ENCODE data around the gene RALGAPB.
"Not testable (repeated sequence)": the region's sequence is repeated elsewhere in the genome, so short reads cannot be mapped to it uniquely, and the experiment has no call there.

The RALGAPB gene

DNA sequence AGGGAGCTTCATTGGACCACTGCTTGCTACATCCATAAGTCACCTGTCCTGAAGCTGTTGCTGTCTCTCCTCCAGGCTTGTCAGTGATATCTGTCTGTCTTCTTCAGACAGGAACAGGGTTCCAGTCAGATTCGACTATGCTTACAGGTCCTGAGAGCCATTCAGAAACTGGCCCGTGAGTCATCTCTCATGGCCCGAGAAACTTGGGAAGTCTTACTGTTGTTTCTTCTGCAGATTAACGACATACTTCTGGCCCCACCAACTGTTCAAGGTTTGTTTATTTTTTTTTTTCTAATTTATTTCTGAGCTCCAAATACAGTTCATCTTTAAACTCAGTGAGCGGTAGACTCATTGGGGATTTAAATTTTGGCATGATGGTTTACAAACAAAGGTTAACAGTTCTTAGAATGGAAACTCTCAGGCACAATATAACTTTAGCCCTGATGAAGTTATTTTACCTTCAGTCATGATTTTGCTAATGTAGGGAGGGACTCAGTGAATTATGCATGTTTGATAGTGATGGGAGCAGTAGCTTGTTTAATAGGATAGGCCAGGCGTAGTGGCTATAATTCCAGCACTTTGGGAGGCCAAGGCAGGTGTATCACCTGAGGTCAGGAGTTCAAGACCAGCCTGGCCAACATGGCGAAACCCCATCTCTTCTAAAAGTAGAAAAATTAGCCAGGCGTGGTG lies 24.7 kb downstream of the RALGAPB start:
- DNase-seq: no peak

DNA sequence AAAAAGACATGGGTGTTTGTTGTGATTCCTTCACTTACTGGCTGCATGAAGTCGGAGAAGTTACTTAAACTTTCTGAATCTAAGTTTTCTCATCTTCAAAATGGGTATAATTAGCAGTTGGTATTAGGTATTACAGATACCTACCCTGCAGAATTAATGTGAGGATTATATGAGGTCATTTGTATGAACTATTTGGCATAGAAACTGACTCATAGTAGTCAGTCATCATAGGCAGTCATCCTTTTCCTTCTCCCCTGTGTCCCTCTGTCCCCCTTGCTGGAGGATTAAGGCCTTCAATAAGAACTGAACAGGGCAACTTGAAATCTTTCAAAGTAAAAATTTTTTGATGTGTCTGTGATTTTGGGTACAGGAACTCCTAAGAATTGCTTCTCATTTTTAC lies 26.3 kb downstream of the RALGAPB start:
- DNase-seq: no peak

DNA sequence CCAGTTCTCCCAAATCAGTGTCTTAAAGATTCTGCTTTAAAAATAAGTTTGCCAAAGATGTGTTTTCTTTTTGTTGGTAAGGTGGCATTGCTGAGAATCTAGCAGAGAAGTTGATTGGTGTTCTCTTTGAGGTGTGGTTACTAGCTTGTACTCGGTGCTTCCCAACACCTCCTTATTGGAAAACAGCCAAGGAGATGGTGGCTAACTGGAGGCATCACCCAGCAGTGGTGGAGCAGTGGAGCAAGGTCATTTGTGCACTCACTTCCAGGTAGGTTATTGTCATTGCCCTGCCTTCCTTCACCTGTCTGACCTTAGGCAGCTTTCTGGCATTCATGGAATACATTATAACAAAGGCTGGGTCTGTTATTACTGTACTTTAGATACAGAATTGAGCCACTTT lies 26.7 kb downstream of the RALGAPB start:
- no peak for DNase-seq

DNA sequence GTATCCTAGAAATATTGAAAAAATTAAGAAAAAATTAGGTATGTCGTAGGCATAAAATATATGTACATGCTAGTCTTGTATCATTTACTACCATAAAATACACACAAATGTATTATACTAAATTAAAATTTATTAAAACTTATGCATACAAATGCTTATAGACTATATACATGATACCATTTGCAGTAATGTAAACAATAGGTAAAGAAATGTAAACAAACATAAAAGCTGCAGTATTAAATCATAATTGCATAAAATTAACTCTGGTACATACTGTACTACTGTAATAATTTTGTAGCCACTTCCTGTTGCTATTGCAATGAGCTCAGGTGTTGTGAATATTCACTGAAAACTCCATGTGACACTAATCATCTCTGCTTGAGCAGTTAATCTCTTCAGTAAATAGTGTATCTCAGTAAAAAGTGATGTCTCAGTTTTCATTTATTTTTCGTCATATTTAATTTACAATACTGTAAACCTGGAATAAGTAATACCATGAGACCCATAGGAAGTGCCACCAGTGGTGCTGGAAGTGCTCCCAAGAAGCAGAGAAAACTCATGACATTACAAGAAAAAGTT lies 29.3 kb downstream of the RALGAPB start:
- DNase-seq: no peak

DNA sequence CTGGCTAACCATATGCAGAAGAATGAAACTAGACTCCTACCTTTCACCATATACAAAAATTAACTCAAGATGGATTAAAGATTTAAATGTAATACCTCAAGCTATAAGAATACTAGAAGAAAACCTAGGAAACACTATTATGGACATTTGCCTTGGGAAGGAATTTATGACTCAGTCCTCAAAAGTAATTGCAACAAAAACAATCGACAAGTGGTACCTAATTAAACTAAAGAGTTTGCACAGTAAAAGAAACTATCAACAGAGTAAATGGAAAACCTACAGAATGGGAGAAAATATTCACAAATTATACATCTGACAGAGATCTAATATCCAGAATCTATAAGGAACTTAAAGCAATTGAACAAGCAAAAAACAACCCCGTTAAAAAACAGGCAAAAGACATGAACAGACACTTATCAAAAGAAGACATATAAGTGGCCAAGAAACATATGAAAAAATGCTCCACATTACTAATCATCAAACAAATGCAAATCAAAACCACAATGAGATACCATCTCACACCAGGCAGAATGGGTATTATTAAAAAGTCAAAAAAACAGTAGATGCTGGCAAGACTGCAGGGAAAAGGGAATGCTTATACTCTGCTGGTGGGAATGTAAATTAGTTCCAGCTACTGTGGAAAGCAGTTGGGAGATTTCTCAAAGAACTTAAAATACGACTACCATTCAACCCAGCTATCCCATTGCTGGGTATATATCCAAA lies 31.9 kb downstream of the RALGAPB start:
- no peak for DNase-seq

DNA sequence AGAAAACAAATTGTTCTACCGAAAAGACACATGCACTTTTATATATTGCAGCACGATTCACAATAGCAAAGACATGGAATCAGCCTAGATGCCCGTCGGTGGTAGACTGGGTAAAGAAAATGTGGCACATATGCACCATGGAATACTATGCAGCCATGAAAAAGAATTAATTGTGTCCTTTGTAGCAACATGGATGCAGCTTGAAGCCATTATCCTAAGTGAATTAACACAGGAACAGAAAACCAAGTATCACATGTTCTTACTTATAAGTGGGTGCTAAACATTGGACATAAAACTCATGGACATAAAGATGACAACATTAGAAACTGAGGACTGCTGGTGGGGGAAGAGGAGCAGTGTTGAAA lies 32.4 kb downstream of the RALGAPB start:
- no peak for DNase-seq

DNA sequence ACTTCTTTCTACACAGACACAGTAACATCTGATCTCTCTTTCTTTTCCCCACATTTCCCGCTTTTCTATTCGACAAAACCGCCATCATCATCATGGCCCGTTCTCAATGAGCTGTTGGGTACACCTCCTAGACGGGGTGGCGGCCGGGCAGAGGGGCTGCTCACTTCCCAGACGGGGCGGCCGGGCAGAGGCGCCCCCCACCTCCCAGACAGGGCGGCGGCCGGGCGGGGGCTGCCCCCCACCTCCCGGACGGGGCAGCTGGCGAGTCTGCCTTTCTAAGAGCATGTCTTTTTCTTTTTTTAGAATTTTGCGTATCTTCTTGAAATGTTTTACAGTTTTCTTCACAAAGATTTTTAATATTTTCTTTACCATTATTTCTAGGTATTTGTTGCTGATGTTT lies 39.1 kb downstream of the RALGAPB start:
- DNase-seq: not testable (repeated sequence)

DNA sequence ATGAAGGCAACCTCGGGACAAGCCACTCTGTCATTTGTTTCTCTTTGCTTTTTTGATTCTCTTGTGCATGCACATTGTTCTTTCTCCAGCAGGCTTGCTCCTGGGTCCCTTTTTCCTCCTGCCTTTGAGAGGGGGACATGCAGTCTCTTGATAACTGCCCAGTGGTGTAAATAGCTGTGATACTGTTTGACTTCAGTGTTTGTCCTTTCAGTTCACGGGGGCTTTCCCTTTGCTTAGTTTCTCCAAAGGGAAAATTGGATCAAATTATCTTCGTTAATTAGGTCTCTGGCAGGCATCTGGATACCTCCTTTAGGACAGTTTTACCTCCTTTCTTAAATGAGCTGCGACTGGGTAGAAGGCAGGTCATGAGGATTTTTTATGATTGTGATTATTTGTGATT lies 41.5 kb downstream of the RALGAPB start:
- no peak for DNase-seq

DNA sequence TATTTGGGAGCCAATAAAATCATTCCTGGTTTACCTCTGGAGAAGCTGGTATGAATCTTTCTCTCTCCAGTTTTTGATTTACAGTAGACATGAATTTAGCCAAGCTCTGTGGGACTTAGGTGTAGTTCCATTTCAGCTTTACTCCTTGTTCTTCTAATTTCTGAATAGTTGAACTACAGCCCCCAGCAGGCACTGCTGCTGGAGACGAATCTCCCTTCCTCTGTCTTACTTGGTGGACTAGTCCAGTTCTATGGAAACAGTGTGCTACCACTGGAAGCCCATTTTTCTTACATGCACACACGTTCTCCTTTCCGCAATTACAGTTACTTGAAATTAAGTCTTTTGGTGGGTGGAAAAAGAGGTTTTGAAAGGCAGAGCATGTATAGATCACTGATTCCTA lies 42.3 kb downstream of the RALGAPB start:
- DNase-seq: no peak

DNA sequence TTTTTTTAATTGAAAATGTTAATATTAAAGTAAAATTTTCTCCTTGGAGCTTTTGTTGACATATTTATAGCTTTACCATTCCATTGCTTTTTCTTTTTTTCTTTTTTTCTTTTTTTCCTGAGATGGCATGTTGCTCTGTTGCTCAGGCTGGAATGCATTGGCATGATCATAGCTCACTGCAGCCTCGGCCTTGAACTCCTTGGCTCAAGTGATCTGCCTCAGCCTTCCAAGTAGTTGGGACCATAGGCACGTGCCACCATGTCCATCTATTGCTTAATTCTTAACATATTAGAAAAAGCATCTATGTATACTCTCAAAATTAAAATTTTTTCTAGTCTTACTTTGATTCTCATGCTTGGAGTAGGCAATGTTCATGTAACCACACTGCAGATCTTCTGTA lies 43.0 kb downstream of the RALGAPB start:
- no peak for DNase-seq

DNA sequence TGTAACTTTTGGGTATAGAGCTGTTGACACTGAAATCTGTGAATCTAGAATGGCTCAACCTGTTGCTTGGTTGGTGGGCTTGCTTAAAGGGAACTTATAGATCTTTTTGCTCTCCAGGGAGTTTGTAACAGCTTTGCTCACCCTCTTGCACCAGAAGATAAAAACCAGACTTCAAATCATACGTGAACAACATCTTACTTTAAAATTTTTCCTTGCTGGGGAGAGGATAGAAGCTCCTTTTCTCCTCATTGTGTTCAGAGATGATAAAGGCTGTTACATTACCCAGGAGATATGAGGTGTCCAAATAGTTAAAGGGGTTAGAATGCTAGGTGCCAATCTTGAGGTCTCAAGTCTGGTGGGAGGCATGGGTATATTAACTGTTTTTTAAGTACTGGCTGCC lies 46.8 kb downstream of the RALGAPB start:
- no peak for DNase-seq

DNA sequence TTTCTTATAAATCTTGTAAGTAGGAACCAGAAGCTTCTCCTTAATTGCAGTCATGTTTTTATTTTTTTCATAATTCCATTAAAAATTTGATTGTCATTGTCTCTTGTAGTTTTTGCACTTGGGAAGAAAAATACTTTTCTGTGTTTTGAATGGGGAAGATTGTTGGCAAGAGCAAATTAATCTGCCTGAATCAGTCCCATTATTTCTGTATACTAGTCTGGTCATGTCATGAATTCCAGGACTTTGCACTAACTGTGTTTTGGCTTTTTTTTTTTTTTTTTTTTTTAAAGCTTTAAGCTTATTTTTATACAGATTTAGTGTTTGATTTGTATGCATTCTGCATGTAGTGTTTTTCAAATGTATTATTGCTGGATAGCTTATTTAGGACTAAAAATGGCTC lies 47.6 kb downstream of the RALGAPB start:
- DNase-seq: no peak

DNA sequence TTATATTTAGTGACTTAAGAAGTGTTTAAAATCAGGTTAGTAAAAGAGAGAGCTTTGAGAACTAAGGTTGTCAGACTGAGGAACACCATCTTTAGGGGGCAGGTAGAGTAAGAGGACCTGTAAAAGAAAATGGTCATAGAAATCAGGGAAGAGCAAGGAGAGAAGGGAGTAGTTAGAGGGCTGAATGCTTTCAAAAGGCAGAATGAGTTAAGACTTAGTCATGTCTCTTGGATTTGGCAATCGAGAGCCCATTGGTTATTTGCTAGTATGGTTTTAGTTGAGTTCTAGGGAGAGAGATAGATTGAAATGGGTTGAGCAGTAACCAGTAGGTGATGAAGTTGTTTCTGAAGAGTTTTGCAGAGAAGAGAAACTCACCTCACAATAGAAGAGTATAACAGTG lies 51.1 kb downstream of the RALGAPB start:
- peak; percentile 29 for DNase-seq

DNA sequence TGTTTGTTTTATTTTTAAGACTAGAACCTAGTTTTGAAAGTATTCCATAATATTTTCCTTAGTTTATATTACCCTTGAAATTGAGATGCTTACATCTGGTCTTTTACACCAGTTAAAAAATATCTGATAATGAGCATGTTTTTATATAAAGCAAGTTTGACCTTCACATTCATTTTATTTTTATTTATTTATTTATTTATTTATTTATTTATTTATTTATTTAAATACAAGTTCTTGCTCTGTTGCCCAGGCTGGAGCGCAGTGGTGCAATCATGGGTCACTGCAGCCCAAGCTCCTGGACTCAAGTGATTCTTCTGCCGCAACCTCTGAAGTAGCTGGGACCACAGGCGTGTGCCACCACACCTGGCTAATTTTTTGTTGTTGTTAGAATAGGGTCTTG lies 55.5 kb downstream of the RALGAPB start:
- DNase-seq: no peak

DNA sequence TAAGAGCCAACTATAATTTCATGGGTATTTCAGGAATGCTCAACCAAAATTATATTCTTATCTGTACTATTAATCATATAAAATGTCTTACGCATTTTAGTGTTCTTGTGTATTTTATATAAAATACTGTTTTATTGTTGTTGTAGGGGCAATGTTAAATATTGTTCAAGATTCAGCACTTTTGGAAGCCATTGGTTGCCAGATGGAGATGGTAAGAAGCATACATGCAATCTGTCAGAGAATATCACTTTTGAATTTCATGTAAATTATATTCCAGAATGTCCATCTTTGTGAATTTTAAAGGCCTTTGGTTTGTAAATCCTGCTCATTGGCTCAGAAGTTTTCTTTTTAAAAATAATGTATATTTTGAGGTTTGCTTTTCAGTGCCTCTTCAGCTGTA lies 58.4 kb downstream of the RALGAPB start:
- DNase-seq: no peak

DNA sequence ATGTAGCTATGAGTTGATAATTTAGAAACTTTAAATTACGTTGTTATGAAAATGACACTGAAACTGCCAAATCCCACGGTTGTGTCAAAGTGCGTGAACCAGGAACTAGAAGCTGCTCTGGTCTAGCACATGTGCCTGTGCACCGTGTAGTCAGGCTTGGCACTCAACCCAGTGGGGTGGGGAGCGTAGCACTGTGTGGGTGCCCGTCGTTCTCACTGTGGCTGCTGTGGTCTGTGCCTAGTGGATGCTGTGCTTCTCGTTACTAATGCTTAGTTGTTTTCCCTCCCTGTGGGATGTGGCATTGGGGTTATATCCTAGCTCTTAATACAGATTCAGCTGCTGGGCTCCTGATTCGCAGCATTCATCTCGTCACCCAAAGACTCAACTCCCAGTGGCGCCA lies 62.1 kb downstream of the RALGAPB start:
- no peak for DNase-seq

DNA sequence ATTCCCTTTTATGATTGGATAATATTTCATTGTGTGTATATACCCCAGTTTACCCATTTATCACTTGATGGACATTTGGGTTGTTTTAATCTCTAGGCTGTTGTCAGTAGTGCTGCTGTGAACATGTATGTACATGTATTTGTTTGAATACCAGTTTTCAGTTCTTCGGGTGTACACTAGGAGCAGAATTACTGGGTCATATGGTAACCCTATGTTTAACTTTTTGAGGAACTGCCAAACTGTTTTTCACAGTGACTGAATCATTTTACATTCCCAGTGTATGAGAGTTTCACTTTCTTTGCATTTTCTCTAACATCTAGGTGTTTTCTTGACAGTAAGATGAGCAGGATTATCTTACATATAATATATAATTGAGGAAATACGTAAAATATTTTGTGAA lies 63.7 kb downstream of the RALGAPB start:
- peak; percentile 18 for DNase-seq

DNA sequence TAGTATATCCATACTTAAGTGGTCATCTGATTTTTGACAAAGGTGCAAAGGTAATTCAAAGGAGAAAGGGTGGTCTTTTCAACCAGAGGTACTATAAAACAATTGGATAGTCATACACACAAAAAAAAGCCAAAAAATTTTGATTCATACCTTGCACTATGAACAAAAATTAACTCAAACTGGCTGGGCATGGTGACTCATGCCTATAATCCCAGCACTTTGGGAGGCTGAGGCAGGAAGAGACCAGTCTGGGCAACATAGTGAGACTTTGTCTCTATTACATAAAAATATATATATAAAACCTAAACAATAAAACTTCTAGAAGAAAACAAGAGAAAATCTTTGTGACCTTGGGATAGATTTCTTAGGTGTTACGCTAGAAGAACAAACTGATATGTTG lies 64.5 kb downstream of the RALGAPB start:
- DNase-seq: peak; percentile 4

DNA sequence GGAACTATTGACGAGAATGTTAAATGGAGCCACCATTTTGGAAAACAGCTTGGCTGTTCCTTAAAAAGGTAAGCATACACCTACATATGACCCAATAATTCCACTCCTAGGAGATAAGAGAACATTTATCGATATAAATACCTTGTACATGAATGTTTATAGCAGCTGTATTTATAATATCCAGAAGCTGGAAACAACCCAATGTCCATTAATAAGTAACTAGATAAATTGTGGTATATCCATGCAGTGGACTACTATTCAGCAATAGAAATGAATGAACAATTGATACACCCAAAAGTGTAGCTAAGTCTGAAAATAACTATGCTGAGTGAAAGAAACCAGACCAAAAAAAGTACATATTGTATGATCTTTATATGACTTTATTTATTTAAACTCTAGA lies 66.1 kb downstream of the RALGAPB start:
- DNase-seq: no peak

DNA sequence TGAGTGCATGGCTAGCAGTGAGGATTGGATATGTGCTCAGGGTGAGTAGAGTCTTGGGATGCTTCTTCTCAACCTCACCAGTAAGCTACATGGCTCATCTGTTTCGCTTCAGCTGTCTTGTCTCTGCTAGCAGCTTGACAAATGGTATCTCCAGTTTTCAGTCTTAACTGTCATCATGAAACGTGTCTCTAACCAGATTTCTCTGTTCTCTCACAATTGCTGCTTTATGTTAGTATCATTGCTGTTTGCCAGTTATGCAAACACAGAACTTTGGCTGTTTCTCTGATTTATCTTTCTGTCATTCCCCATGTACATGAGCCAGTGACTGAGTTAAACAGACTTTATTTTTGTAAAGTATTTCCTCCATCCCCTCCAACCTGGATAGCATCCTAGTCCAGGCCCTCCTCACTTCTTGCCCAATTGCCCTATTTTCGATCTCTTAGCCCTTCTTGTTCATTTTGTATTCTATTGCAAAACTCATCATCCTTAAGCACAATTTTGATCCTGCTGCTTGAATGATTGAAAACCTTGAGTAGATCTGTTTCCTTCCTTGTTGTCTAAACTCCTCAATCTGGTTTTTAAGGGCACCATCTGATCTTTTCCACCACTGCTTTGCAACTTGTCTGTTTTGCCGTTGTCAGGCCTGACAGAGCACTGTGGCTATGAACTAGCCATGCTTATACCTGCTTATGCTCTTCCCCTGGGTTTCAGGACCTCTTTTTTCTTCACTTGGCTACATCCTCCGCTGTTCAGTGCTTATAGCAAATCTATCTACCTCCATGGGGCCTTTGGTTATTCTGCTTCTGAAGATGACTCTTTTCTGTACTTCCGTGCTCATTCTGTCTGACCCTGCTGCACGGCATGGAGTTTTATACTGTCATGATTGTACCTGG lies 70.6 kb downstream of the RALGAPB start:
- DNase-seq: no peak

DNA sequence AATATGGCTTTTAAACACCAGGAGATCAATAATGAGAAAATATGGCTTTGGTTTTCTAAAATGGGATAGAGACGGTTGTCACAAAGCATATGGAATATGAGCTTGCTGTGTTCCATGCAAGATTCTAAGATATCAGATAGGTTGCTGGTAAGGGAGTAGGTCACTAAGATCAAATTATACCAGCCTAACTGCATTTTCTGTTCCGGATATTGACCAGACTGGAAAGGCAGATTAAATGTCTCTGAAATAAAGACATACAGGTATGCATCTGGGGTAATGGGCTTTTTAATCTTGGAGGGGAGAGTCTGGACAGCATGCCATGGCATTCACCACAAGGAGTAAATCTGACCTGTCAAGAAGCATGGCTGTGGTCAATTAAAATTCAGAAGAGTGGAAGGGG lies 73.1 kb downstream of the RALGAPB start:
- no peak for DNase-seq

DNA sequence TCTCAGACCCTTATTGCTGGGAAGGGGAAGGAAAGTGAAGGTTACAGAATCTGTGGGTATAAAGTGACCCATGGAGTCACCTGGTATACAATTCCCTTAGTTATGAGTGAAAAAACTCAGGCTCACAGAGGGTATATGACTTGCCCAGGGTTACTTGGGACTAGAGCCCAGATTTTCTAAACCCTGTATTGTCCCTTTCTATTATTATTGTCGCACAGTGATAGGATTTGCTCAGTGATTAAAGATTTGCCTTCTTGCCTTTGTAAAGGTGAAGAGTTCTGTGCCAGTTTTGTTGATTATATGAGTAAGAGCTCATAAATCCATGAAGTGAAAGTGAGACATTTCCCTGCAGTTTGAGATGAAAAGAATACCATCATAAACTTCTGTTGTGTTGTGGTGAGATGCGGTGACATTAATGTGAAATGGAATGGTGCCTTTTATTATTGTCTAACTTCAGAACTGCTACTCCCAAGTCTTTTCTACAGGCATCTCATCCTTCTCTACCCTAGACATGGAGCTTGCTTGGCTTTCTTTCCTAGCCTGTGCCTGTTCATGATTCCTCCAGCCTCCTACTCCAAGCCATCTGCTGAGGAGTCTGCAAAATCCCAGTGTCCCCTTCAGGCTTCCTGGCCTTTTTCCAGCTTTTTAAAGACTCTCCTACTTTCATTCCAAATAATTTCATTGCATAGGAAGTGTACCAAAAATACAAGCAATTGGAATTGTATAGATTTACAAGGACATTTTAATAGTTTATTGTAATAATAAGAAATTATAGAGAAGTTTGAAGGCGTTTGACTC lies 74.8 kb downstream of the RALGAPB start:
- DNase-seq: no peak
